SW480 (cell line): ENCODE measurements around the gene INTS14.

Experiments
- DNase-seq: peaks from one replicate; pipeline ENCODE4 v3.0.0-alpha.2; 2016; ENCODE audit warnings: low spot score

INTS14 gene

DNA sequence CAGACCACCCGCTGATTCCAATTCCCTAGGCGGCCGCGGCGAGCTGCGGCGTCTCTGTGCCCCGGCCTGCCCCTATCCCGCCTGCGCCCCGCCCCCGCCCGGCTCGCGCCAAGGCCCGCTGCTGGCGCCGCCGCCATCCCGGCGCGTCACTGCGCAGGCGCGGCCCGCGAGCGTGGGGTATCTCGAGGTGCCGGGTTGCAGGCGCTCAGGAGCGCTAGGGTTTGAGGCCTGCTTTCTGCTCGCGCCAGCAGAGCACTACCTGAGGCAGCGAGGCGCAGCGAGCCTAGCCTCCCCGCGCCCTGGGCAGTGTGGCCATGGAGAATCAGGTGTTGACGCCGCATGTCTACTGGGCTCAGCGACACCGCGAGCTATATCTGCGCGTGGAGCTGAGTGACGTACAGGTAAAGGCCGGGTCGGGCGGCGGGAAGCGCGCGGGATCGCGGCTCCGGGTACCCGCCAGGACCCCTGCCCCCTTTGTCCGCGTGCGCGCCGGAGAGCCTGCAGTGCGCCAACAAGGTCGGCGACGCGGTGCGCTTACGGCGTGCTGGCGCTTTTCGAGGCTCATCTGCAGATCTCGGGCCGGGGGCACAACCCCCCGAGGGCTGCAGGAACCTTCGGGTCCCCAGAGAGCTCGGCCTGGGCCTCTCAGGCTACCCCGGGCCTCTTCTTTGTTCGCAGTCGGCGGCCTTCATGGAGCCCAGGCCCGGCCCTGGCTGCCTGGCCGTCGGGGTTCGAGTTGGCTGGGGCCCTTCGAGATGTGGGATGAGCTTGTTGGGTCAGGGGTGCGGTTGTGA, 80.4 kb downstream of the INTS14 start, which contains the start of gene HACD3:
TSS of gene HACD3 (plus strand) at position 146 of the 794 bp plus-strand sequence. CDS start at position 315, 169 bp downstream.
- DNase-seq: peak; percentile 82

- DNase-seq: no peak
Measured at GRCh38 chr15:65529762-65530317, 81.1 kb downstream of the INTS14 start.
